GM06990 (cell line): ENCODE measurements around the gene TICAM1.

ENCODE experiments used
- DNase-seq: peaks from one replicate; pipeline ENCODE4 v3.0.0-alpha.2; 2011; ENCODE audit not compliant: insufficient read length; ENCODE audit errors: extremely low read depth
- H3K27me3 ChIP-seq: replicated peaks from 2 replicates; pipeline ENCODE4 v1.6.0; 2011; ENCODE audit warnings: low read length; ENCODE audit not compliant: control insufficient read depth, insufficient read depth
- H3K36me3 ChIP-seq: 2 replicates; pipeline ENCODE4 v1.5.1; 2011; ENCODE audit warnings: low read length; ENCODE audit not compliant: control insufficient read depth, insufficient read depth
- H3K4me3 ChIP-seq: replicated peaks from 2 replicates; pipeline ENCODE4 v1.5.1; 2011; ENCODE audit warnings: low read depth, mild to moderate bottlenecking, control low read depth, low read length
- CTCF ChIP-seq: IDR thresholded peaks from 2 replicates; pipeline ENCODE4 v1.5.1; 2011; ENCODE audit warnings: low read length, control low read depth, mild to moderate bottlenecking, inconsistent platforms; ENCODE audit not compliant: insufficient read depth, poor library complexity, severe bottlenecking

Gene TICAM1

GRCh38 chr19:4871711-4872110 lies 40.2 kb upstream of the TICAM1 start:
- DNase-seq: no peak
- no peak overlapping the region for H3K4me3 ChIP-seq
- no peaks in the 10 kb centered on the region for H3K36me3 ChIP-seq
- TF ChIP-seq CTCF: no peak
- H3K27me3 ChIP-seq: no peaks in the 10 kb centered on the region

GRCh38 chr19:4870025-4870700 lies 38.7 kb upstream of the TICAM1 start:
- Histone ChIP-seq H3K36me3 (no peaks in the 10 kb centered on the region), H3K4me3 (no peak overlapping the region), H3K27me3 (no peaks in the 10 kb centered on the region)
- no peak for TF ChIP-seq CTCF
- no peak for DNase-seq

- H3K36me3 ChIP-seq: no peaks in the 10 kb centered on the region
- H3K27me3 ChIP-seq: no peaks in the 10 kb centered on the region
- DNase-seq: no peak
- H3K4me3 ChIP-seq: no peak overlapping the region; the same call in 1 of the 2 replicates
- TF ChIP-seq CTCF: no peak
These were observed 36.8 kb upstream of the TICAM1 start for GRCh38 chr19:4868286-4868834.

- Histone ChIP-seq H3K4me3 (peak within 1 kb of the TSS; percentile 90), H3K27me3 (no peaks in the 10 kb centered on the region), H3K36me3 (no peaks in the 10 kb centered on the region)
- DNase-seq: peak; percentile 94
- TF ChIP-seq CTCF: no peak
These were observed 36.2 kb upstream of the TICAM1 start, which contains the start of gene PLIN3 for GRCh38 chr19:4867534-4868285. Gene PLIN3 (minus strand): TSS chr19:4867667. CDS start chr19:4861394, 6,273 bp downstream.

GRCh38 chr19:4866595-4867424 lies 35.3 kb upstream of the TICAM1 start:
- DNase-seq: peak; percentile 61

More at GRCh38 chr19:4866595-4867424, 35.3 kb upstream of the TICAM1 start:
- no peaks in the 10 kb centered on the region; the same call in 1 of the 2 replicates for H3K36me3 ChIP-seq
- TF ChIP-seq CTCF: no peak
- H3K4me3 ChIP-seq: peak overlapping the region; percentile 90
- H3K27me3 ChIP-seq: no peaks in the 10 kb centered on the region
